GM12801 (cell line): ENCODE measurements around the gene TTC7B.

Experiments
- TF ChIP-seq, protein P1 (sequence below): IDR thresholded peaks from one replicate; pipeline ENCODE4 v1.5.1; 2011; ENCODE audit warnings: control low read depth; ENCODE audit not compliant: insufficient read length; ENCODE audit errors: extremely low read depth

The TTC7B gene

DNA sequence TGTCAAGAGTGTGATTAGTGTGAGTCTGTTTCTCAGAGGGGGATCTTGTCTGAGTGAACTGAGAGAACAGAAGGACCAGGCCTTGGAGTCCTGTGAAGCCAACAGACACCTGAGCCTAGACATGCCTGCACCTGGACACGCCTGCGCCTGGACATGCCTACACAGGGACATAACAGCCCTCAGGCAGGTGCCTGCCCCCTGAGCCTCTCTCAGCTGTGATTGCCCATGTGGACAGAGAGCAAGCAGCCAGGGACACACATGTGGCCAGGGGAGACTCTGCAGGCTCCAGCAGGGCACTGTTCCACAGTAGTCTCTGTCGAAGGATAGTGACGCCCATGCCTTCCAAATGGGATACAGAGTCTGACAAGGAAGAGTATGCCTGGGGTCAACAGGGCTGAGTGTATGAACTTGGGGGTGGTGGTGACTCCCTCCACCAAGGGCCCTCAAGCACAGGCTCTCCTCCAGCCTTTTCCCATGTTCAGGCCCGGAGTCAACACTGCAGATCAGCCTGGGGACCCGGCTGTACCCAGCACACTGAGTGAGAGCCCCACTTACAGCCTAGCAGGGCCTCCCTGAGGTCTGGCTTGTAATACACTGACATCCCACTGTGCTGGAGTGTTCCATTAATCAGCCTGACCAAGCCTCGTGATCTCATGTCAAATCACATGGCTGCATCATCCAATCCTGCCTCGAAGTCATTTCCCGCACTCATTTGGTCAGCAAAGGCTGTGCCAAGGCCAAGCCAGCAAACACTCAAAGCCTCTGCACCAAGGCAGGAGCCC is 246.4 kb downstream of the TTC7B start:
- TF ChIP-seq, protein P1, sequence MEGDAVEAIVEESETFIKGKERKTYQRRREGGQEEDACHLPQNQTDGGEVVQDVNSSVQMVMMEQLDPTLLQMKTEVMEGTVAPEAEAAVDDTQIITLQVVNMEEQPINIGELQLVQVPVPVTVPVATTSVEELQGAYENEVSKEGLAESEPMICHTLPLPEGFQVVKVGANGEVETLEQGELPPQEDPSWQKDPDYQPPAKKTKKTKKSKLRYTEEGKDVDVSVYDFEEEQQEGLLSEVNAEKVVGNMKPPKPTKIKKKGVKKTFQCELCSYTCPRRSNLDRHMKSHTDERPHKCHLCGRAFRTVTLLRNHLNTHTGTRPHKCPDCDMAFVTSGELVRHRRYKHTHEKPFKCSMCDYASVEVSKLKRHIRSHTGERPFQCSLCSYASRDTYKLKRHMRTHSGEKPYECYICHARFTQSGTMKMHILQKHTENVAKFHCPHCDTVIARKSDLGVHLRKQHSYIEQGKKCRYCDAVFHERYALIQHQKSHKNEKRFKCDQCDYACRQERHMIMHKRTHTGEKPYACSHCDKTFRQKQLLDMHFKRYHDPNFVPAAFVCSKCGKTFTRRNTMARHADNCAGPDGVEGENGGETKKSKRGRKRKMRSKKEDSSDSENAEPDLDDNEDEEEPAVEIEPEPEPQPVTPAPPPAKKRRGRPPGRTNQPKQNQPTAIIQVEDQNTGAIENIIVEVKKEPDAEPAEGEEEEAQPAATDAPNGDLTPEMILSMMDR: no peak

DNA sequence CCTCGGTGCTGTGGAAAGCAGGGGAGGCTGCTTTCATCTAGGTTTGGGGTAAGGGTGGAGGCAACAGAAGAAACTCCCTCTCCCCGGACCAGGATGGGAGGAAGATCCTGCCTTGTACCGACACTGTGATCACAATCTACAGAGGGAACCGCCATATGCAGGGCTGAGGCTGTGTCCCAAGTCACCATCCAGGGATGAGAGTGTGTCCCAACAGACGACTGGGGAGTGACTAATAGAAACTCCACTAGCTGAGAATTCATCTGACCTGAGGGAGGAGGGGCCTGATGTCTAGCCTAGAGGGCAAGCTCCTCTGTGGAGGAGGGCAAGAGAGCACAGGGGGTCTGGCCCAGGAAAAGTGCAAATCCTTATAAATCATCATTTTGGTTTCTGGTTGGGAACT is 247.0 kb downstream of the TTC7B start:
- TF ChIP-seq, protein P1: no peak

- TF ChIP-seq, protein P1: no peak
These were observed 247.8 kb downstream of the TTC7B start for GRCh38 chr14:90568405-90568804.

GRCh38 chr14:90567991-90568390 is 248.2 kb downstream of the TTC7B start:
- TF ChIP-seq, protein P1: no peak

DNA sequence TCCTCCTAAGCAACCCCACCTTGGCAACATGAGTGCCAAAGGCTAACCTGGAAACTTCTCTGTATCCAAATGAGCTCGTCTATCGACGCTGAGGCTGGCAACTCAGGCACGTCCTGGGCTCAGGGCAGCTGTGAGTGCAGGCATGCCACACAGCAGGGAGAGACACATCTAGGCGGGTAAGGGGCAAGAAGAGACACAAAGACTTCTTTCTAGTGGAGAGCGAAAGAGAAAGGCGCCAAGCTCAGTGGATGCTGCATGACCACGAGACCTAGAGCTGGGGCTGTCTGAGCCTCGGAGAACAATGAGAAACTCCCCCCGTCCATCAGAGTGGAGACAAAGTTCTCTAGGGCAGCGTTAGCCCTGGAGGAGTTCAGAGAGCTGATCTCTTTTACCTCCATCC is 249.0 kb downstream of the TTC7B start:
- TF ChIP-seq, protein P1: no peak

- TF ChIP-seq, protein P1: no peak
These were observed 249.7 kb downstream of the TTC7B start for GRCh38 chr14:90566481-90566880.

DNA sequence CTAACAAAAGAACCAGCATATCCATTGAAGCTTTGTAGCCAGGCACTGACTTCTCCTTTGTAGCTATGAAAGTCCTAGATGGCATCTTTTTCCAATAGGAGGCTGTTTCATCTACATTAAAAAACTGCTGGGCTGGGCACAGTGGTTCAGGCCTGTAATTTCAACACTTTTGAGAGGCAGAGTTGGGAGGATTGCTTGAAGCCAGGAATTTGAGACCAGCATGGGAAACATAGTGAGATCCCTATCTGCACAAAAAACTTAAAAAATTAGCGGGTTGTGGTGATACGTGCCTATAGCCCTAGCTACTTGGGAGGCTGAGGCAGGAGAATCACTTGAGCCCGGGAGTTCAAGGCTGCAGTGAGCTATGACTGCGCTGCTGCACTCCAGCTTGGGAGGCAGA is 251.7 kb downstream of the TTC7B start:
- TF ChIP-seq, protein P1: no peak
